HG03439 (cell line): ENCODE measurements around the gene MCF2L2.
"Not testable (repeated sequence)": the region's sequence is repeated elsewhere in the genome, so short reads cannot be mapped to it uniquely, and the experiment has no call there.

Experiments used
- ATAC-seq: cut with Tn5 transposase; IDR thresholded peaks from one replicate; pipeline ENCODE4 v1.9.1; 2021; ENCODE audit warnings: mild to moderate bottlenecking, moderate library complexity; ENCODE audit not compliant: unreplicated experiment

The MCF2L2 gene

DNA sequence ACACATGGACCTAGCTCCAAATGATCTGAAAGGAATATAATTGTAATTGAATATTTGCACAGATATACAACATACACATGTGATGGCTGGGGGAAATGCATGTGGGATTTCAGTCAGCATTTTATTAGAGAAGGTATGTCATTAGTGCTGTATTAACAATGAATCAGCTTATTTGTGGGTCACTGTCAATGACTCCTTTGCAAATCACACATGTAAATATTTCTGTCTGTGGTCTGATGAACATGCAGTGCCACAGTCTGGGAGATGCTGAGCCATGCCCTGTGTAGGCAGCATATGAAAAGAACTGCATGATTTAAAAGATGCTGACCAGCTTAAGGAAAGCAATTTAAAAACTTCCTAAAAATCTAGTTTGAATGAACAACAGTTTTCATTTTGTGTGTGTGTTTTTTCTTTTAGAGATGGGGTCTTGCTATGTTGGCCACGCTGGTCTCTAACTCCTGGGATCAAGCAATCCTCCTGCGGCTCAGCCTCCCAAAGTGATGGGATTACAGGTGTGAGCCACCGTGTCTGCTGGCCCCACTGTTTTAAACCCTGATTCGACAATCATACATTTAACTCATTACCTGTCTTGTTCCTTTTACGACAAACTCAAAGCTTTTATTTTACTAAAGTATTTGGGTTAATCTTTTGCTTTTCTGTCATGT is 176.2 kb downstream of the MCF2L2 start:
- ATAC-seq = no peak

DNA sequence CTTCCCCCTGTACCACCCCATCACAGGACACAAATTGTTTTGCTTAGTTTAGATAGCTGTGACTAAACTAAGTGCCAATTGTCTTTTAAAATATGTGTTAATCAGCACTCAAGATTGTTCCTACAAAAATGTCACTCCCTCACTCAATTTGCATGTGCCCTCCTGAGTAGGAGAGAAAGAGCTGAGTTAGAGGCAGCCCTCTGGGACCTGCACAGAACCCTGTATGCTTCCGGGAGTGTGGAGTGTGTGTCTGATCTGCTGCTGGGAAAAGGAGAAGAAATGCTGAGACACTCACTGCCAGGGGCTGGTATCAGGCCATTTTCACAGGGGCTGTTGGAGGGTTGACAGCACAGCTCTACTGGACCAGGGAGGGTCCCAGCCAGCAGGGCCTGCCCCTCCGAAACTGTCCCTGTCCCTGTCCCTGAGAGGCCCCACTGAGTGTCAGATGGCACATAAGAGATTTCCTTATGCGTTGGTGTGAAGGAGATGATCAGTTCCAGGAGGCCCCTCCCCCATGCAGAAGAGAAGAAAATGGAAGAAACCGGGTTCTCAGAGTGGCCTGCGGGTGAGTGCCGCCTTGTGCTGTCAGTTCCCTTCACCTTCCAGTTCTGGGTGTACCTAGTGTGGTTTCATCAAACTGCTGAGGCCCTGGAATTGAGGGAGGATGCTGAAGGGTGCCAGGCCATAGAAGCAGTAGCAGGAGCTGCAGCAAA is 179.3 kb downstream of the MCF2L2 start:
- no peak for ATAC-seq

DNA sequence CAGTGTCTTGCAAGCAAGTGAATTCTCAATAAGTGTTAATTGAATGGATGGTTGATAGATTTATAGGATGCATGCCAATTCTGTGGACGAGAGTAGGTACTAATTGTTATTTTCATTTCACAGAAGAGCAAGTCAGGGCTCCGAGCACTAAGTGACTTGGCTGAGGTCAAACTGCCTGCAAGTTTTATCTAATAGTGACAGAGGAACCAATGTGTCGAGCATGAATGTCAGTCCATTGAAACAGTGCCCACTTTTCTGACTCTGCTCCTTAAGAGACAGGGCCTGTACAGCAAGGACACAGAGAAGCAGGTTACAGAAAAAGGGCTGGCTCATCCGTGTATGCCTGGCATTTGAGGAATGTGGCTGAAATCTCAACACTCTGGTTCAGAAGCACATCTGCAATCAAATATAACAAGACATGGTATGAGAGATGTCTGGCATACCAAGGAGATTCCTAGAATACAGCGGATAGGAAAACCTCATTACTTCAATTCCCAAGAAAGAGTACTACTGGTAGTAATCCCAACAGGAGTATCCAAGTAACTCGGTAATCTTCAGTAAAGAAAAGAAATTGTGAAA is 181.3 kb downstream of the MCF2L2 start:
- ATAC-seq = no peak

DNA sequence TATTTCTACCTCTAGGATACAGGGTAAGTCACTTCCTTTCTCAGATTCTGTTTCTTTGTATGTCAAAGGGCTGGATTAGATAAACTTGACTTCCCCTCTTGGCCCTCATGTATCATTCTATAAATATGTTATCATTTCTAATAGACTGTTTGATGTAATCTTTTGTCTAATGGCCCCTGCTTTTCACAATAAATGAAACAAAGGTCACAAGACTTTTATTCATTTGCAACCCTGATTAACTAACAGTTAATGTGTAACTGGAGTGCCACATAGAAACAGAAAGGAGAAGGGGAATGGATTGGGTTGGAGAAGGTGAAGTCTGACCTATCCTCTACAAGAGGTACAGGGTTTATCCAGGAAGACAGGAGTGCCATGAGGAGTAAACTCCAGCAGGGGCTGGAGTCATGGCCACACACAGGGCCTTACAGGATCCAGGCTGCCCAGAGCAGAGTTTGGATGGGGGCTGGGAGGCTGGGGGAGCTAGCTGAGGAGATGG is 183.4 kb downstream of the MCF2L2 start:
- no peak for ATAC-seq

DNA sequence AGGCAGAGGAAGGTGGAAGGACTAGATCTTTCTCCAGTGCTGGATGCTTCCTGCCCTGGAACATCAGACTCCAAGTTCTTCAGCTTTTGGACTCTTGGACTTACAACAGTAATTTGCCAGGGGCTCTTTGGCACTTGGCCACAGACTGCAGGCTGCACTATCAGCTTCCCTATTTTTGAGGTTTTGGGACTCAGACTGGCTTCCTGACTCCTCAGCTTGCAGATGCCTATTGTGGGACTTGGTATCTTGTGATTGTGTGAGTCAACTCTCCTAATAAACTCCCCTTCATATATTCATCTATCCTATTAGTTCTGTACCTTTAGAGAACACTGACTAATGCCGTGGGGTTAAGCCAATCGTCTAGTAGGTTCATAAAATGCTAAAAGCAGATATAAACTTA is 184.2 kb downstream of the MCF2L2 start:
- no peak for ATAC-seq

DNA sequence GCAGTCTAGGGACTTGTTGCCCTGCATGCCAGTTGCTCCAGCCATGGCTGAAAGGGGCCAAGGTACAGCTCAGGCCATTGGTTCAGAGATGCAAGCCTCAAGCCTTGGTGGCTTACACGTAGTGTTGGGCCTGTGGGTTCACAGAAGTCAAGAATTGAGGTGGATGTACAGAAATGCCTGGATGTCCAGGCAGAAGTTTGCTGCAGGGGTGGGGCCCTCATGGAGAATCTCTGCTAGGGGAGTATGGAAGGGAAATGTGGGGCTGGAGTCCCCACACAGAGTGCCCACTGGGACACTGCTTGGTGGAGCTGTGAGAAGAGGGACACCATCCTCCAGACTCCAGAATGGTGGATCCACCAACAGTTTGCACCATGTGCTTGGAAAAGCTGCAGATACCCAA is 186.0 kb downstream of the MCF2L2 start:
- ATAC-seq = no peak

DNA sequence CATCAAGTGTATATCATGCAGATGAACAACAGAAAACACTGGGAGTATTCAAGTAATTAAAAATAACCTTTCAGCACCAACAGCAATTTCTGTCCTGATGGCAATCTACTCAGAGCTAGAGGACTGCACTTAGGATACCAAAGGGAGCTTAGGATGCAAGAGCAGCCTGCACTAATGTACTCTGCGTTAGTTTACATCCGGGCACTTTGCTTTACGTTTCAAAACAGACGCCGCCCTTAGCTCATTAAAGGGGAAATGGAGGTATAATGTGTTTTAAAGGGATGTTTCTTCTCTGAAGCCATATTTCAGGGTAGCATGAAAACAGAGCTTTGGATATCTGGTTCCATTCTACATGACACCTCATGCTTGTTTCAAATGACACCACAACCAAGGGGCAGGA is 189.4 kb downstream of the MCF2L2 start:
- no peak for ATAC-seq

DNA sequence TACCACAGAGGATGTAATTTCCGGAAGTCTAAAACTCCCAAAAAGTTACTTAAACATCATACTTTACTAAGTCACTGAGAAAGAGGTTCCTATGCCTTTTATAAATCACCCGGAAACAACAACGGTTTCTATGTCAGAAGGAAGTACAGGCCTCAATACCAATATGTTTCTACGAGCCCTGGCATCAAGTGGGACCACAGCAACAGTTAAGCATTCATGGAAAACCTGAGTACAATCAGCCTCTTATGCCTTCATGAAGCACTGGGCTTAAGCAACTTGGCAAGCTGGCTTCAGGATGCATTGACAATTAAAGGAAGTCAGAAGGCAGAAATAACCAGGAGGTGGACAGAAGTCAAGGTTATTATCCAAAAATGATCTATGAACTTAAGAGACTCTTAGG is 194.5 kb downstream of the MCF2L2 start:
- ATAC-seq = no peak

DNA sequence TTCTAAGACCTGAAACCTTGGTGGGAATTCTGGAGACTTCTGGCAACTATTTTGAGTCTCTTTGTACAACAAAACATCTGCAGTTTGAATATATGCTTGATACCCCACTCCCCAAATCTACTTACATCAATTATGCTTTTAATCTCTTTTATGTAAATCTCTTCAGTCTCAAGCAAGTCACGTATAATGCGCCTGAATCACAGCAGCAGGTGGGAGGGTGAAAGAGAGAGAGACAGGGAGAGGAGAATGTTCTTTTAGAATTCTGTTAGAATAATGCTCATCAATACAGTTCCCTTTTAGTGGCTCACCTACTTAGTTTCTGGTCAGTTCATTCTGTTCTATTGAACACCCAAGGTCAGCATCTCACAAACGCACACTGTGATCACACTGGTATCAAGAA is 197.6 kb downstream of the MCF2L2 start:
- ATAC-seq = no peak

DNA sequence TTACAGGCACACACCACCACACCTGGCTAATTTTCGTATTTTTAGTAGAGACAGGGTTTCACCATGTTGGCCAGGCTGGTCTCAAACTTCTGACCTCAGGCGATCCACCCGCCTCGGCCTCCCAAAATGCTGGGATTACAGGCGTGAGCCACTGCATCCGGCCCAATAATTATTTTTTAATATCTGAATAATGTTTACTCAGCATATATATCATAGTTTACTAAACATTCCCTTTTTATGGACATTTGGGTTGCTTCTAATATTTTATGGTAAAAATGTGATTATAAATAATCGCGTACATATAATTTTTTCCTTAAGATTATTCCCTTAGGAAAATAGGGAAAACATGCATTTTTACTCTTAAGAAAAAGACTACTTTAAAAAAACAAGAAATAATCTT is 198.2 kb downstream of the MCF2L2 start:
- not testable (repeated sequence) for ATAC-seq

DNA sequence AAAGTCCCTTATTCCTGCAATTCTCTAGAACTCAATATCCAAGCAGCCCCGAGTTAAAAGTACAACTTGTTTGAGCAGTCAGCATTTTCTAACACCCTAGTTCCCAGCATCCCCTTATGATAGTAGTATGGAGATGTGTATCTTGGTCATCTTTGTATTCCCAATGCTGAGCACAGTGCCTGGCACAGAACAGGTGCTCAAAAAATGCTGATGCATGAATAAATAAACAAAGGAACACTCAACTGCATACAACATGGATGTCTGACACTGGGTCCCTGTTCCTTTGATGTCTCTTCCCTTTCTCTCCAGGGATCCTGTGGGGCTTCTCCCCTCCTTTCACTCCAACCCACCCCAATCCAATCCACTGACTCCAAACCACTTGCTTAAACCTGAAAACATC is 199.2 kb downstream of the MCF2L2 start:
- ATAC-seq = no peak

DNA sequence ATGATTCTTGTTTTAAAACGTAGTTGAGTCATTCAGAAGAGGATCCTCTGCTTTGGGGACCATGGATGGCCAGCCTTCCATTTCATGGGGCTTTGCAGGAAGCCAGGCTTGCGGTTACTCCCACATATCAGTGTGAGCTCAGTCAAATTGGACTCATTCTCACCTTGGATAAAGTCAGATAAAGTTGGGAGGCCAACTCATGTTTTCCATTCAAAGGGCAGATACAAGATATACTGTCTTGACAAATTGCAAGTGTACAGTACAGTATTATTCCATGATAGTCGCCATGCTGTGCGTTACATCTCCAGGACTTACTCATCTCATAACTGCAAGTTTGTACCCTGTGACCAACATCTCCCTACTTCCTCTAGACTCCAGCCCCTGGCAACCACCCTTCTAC is 200.8 kb downstream of the MCF2L2 start:
- no peak for ATAC-seq

DNA sequence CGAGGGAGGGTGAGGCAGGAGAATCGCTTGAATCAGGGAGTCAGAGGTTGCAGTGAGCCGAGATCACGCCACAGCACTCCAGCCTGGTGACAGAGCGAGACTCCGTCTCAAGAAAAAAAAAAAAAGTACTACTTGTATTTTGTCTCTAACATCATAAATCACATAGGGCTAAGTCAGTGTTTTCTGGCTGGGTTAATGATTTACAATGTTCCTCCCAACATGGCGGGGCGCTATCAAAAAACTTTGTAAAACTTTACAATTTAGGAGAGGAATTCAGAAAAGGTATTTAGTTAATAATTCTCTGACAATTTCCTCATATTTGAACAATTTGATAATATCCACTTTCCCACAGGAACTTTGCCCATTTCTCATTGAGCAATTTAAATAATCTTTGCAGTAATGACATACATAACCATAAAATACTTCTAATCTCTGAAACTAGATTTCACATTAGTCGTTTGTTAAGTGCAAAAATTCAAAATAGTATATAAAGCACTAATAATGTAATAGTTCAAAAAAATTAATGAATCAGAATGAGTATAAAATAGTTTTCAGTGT is 202.0 kb downstream of the MCF2L2 start:
- ATAC-seq = no peak

DNA sequence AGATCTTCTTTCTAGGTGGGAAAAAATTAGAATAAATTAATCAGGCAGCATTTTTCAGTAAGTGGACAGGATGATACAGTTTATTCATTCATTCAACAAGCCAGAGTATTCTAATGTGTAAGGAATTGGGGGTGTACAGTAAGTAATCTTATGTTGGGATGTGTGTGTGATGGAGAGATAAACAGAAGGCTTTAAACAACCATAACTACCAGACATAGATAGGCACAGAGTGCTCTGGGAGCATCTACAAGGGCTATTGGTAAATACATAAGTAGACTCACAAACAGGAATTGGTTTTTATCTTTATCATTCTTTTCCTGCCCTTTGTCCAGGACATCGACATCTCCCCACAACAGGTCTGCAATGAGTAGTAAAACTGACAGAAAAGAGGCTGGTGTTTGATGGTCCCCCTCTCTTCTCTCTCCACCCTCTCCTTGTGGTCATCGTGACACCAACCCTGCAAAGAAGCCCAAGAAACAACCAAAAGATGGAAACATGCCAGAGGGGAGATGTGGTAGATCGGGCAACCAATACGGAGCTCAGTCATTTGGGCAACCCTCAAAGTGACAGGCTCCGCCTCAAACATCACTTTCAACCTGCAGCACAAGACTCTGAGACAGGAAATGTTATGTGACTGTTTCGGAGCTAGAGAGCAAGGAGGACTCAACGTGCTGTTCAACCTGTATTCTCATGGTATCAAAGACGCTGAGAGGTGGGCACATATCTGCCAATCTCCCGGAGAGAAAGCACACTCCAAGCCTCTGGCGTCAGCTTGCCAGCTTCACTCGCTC is 204.0 kb downstream of the MCF2L2 start:
- ATAC-seq = no peak

DNA sequence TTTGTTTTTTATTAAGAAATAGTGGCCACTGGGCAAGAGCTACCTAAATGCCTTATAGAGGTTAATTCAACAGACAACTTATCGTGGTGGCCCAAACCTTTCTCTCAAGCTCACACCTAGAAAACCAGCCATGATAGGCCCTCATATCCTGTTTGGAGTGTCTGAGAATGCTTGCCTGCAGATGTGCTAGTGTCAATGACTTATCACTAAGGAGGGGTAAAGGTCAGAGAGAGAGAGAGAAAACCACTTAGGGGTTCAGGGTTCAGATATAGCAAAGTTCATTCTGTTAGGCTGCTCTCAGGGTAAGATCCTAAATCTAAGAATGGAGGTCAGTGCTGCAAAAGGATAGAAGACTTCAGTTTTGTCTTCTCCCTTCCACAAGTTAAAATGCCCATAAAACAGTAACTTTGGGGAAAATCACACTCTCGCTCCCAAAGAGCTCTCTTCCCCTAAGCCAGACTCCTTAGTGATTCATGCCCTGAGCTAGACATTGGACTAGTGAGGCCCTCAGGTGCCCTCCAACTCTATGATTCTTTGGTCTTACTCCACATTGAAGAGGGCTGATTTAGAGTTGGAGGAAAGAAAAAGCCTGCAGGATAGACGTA is 205.7 kb downstream of the MCF2L2 start:
- no peak for ATAC-seq

DNA sequence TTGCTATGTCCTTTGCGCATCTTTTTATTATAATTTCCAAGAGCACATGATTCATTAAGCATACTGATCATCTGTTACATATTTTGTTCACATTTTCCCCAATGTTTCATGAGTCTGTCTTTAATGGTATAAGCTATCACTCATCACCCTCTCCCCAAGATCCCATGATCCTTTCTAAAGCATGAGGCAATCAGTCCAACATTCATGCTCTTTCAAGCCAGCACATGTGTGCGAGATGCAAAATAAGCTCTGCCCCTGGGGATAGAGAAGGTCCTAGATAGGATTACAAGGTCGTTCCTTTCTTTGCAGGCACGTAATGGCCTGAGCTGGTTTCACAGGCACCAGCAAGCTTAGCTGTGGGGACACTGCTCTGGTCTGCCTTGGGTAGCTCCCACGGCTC is 207.6 kb downstream of the MCF2L2 start:
- ATAC-seq = no peak

DNA sequence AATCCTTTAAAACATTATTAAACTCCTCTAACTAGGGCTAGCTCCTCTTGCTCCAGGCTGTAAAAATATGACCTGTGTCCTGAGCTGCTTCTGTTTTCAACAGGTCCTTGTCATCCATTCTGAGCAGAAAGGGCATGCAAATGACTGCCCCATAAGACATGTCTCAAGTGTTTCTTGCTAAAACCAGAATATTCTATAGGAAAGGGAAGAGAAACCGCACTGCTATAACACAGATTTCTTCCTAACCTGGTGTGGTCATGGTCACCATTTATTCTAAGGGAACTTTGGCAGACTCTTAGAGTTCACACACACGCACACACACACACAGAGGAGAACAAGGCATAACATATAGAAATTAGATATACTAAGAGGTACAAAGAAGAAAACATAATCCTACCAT is 209.6 kb downstream of the MCF2L2 start:
- ATAC-seq = no peak

DNA sequence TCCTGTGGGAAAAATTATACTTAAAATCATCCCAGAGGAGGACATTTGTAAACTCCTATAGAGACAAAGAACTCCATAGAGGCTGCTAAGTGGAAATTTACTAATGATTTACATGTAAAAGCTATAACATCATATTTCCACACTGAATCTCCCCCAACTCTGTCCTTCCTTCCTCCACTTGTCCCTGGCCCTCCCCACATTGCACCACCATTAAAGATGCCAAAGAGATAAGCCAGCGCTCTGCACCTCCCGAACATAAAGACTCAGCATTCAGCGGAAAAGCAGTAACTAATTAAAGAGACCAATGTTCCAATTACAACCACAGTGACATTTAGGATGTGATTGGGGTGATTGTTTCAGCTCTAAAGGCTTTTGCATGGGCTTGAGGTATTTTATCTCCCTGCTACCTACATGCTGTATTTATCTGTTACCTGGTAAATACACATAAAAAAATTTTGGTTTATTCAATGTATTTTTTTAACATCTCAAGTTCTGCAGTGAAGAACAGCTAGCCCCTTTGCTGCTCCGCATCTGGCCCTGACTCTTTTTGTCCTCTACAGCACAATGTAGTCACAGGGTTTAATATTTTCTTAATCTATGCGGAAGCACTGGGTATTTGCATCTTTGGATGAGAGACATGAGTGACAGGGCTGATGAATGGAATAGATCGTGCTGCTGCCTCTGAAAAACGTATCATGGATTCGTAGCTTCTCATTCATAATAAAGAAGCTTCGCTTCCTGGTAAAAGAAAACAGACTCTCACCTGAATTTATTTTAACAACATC is 210.7 kb downstream of the MCF2L2 start:
- no peak for ATAC-seq

DNA sequence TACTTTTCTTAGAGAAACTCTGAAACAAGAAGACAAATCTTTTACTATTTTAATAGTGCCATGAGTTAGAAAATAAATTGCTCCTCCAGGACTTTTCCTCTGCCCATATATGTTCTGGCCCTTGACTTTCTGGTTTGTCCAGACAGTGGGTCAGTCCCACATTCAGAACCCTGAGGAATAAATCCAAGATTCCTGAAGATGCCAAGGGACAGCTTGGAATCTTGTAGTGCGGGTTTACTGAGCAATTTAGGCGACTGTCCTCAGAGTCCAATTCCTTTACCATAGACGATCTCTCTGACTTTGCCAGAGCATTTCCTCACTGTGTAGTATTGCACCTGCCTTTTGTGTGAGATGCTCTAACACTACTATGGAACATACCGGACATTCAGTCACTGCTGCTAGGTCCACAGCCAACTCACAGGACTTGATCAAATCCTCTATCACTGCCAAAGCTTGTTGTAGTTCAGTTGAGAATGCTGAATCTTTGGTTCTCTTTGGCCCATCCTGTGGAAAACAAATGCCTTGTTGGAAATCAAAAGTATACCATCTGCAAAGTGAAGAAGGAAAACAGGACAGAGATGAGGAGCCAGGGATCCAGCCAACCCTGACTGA is 212.7 kb downstream of the MCF2L2 start:
- no peak for ATAC-seq

DNA sequence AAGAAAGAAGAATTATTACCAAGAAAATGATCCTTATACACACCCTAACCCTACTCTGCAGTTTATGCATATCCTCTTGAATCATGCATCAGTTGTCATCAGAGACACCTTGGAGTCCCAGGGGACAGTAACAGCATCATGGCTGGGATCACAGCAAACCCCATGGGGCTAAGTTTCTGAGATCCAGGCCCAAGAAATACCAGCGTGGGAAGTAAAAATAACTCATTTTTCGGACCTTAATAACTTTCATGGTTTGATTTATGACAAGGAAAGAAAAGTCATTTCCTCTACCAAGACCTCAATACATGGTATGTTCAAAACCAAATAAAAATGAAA is 214.2 kb downstream of the MCF2L2 start:
- ATAC-seq = no peak
